Astrocyte (in vitro differentiated cells and primary cell): ENCODE data around the gene MMP24OS. TPM values are rescaled to one million over a fixed set of nuclear protein-coding genes. Genes with fewer than 3 reads are reported as not detected.

Source experiments
- DNase-seq: peaks from one replicate; pipeline ENCODE4 v3.0.0-alpha.2; 2010; ENCODE audit warnings: low read depth
- FAIRE-seq: peaks from 2 replicates; lab custom pipeline; 2011; peaks lifted over from hg19 to GRCh38; lab: Jason Lieb, UNC
- H2AFZ ChIP-seq: 2 replicates; pipeline ENCODE4 v1.6.0; 2012; ENCODE audit warnings: low read depth, low read length, inconsistent platforms
- H3K27ac ChIP-seq: 2 replicates; pipeline ENCODE4 v1.5.1; 2011; ENCODE audit warnings: low read depth, low read length, inconsistent platforms
- H3K27me3 ChIP-seq: 2 replicates; pipeline ENCODE4 v1.6.0; 2011; ENCODE audit warnings: low read length, inconsistent platforms; ENCODE audit not compliant: insufficient read depth
- H3K36me3 ChIP-seq: 2 replicates; pipeline ENCODE4 v1.5.1; 2011; ENCODE audit warnings: low read length, inconsistent platforms; ENCODE audit not compliant: insufficient read depth
- H3K4me1 ChIP-seq: 2 replicates; pipeline ENCODE4 v1.5.1; 2011; ENCODE audit warnings: low read length, inconsistent platforms; ENCODE audit not compliant: insufficient read depth
- H3K4me2 ChIP-seq: 2 replicates; pipeline ENCODE4 v1.6.0; 2012; ENCODE audit warnings: low read length, inconsistent platforms
- H3K4me3 ChIP-seq: 2 replicates; pipeline ENCODE4 v1.5.1; 2011; ENCODE audit warnings: low read depth, mild to moderate bottlenecking, low read length, inconsistent platforms; ENCODE audit not compliant: insufficient read depth
- H3K79me2 ChIP-seq: 2 replicates; pipeline ENCODE4 v1.6.0; 2012; ENCODE audit warnings: mild to moderate bottlenecking, low read length, inconsistent platforms; ENCODE audit not compliant: insufficient read depth
- H3K9ac ChIP-seq: 2 replicates; pipeline ENCODE4 v1.6.0; 2012; ENCODE audit warnings: mild to moderate bottlenecking, low read length, inconsistent platforms
- H3K9me3 ChIP-seq: 2 replicates; pipeline ENCODE4 v1.5.1; 2012; ENCODE audit warnings: low read depth, mild to moderate bottlenecking, low read length, inconsistent platforms; ENCODE audit not compliant: insufficient read depth
- H4K20me1 ChIP-seq: 2 replicates; pipeline ENCODE4 v1.6.0; 2012; ENCODE audit warnings: low read length, inconsistent platforms; ENCODE audit not compliant: insufficient read depth
- H3K27ac Mint-ChIP-seq: one replicate; pipeline ENCODE4 v1.8.0; 2021; ENCODE audit warnings: mild to moderate bottlenecking, mixed read lengths; ENCODE audit not compliant: unreplicated experiment
- H3K27me3 Mint-ChIP-seq: one replicate; pipeline ENCODE4 v1.8.0; 2021; ENCODE audit warnings: low read depth, mixed read lengths; ENCODE audit not compliant: unreplicated experiment
- H3K36me3 Mint-ChIP-seq: one replicate; pipeline ENCODE4 v1.8.0; 2021; ENCODE audit warnings: low read depth, mixed read lengths; ENCODE audit not compliant: unreplicated experiment
- H3K4me1 Mint-ChIP-seq: one replicate; pipeline ENCODE4 v1.8.0; 2021; ENCODE audit warnings: low read depth, mixed read lengths; ENCODE audit not compliant: unreplicated experiment
- H3K4me3 Mint-ChIP-seq: one replicate; pipeline ENCODE4 v1.8.0; 2021; ENCODE audit warnings: mild to moderate bottlenecking, moderate library complexity, mixed read lengths; ENCODE audit not compliant: unreplicated experiment
- H3K9me3 Mint-ChIP-seq: one replicate; pipeline ENCODE4 v1.8.0; 2021; ENCODE audit warnings: mild to moderate bottlenecking, mixed read lengths; ENCODE audit not compliant: unreplicated experiment
- CTCF ChIP-seq: IDR thresholded peaks from 2 replicates; pipeline ENCODE4 v1.5.1; 2011; ENCODE audit warnings: low read depth, mild to moderate bottlenecking, inconsistent platforms, low read length, moderate library complexity; ENCODE audit not compliant: insufficient read depth
- EZH2 ChIP-seq: IDR thresholded peaks from 2 replicates; pipeline ENCODE4 v1.6.1; 2012; ENCODE audit warnings: mild to moderate bottlenecking, low read length, inconsistent platforms; ENCODE audit not compliant: insufficient read depth
- total RNA-seq: library from RNA; stranded (reverse); gene quantifications from 2 replicates; pipeline ENCODE4 v1.2.1, GENCODE V29; 2021

MMP24OS gene
- total RNA-seq, 1 donor from 2014 or later: 86.5 TPM

- no peaks in the 10 kb centered on the region for H3K27me3 ChIP-seq
- TF ChIP-seq CTCF: no peak
- TF ChIP-seq EZH2: no peak
- peaks cover 19% of the 10 kb centered on the region for H3K4me1 Mint-ChIP-seq
- H3K36me3 ChIP-seq: no peaks in the 10 kb centered on the region
- peaks cover 3% of the 10 kb centered on the region for H3K36me3 Mint-ChIP-seq
- no peak overlapping the region for H3K27ac Mint-ChIP-seq
- no peaks in the 10 kb centered on the region for H3K9me3 Mint-ChIP-seq
- no peak overlapping the region for H2AFZ ChIP-seq
- no peaks in the 10 kb centered on the region for H3K27me3 Mint-ChIP-seq
- no peak overlapping the region for H3K9ac ChIP-seq
- H3K27ac ChIP-seq: no peak overlapping the region
- H3K9me3 ChIP-seq: no peaks in the 10 kb centered on the region
- H3K4me1 ChIP-seq: peaks cover 27% of the 10 kb centered on the region
- no peak overlapping the region for H3K4me3 ChIP-seq
- H3K79me2 ChIP-seq: no peaks in the 10 kb centered on the region
- H4K20me1 ChIP-seq: no peaks in the 10 kb centered on the region
- no peak overlapping the region for H3K4me3 Mint-ChIP-seq
- DNase-seq: no peak
- H3K4me2 ChIP-seq: no peak overlapping the region
- no peak for FAIRE-seq
These were observed 17.5 kb downstream of the MMP24OS start for GRCh38 chr20:35260426-35260825.

- Mint-ChIP-seq H3K27me3 (peaks cover 2% of the 10 kb centered on the region), H3K4me1 (peaks cover 7% of the 10 kb centered on the region), H3K36me3 (peaks cover 9% of the 10 kb centered on the region), H3K27ac (no peak overlapping the region), H3K9me3 (no peaks in the 10 kb centered on the region), H3K4me3 (no peak overlapping the region)
- Histone ChIP-seq H3K4me2 (peak overlapping the region; percentile 11), H3K79me2 (no peaks in the 10 kb centered on the region), H3K27me3 (no peaks in the 10 kb centered on the region), H4K20me1 (no peaks in the 10 kb centered on the region), H3K4me1 (peaks cover 14% of the 10 kb centered on the region), H2AFZ (no peak overlapping the region), H3K4me3 (no peak overlapping the region), H3K9me3 (no peaks in the 10 kb centered on the region), H3K36me3 (no peaks in the 10 kb centered on the region), H3K27ac (no peak overlapping the region), H3K9ac (no peak overlapping the region)
- FAIRE-seq: no peak
- DNase-seq: peak; percentile 67
- no peak for TF ChIP-seq EZH2
- TF ChIP-seq CTCF: no peak
These were observed 20.6 kb downstream of the MMP24OS start for GRCh38 chr20:35257175-35257909.

GRCh38 chr20:35254448-35254999 lies 23.4 kb downstream of the MMP24OS start:
- Histone ChIP-seq H2AFZ (no peak overlapping the region), H4K20me1 (no peaks in the 10 kb centered on the region), H3K4me3 (no peak overlapping the region), H3K4me1 (peaks cover 14% of the 10 kb centered on the region), H3K4me2 (no peak overlapping the region), H3K36me3 (no peaks in the 10 kb centered on the region), H3K9me3 (no peaks in the 10 kb centered on the region), H3K79me2 (no peaks in the 10 kb centered on the region), H3K9ac (no peak overlapping the region), H3K27ac (no peak overlapping the region), H3K27me3 (no peaks in the 10 kb centered on the region)
- no peak for TF ChIP-seq EZH2
- no peak for TF ChIP-seq CTCF
- FAIRE-seq (no peak), DNase-seq (no peak)
- Mint-ChIP-seq H3K36me3 (peaks cover 9% of the 10 kb centered on the region), H3K27me3 (peaks cover 2% of the 10 kb centered on the region), H3K9me3 (no peaks in the 10 kb centered on the region), H3K4me3 (no peak overlapping the region), H3K27ac (no peak overlapping the region), H3K4me1 (no peaks in the 10 kb centered on the region)
